Hepatic stellate cell (primary cell): Measurements from ENCODE around the gene CYP2E1.
"Not testable (repeated sequence)": the region's sequence is repeated elsewhere in the genome, so short reads cannot be mapped to it uniquely, and the experiment has no call there.

Source experiments
- DNase-seq: peaks from one replicate; pipeline ENCODE4 v3.0.0; 2011; ENCODE audit warnings: low spot score

The CYP2E1 gene

GRCh38 chr10:133528845-133529575, 1.8 kb downstream of the CYP2E1 start:
- peak; percentile 63 for DNase-seq

GRCh38 chr10:133529576-133529946, 2.4 kb downstream of the CYP2E1 start:
- DNase-seq = no peak

GRCh38 chr10:133530506-133530905, 3.3 kb downstream of the CYP2E1 start:
- DNase-seq = no peak

- DNase-seq = no peak
Observed at GRCh38 chr10:133532871-133533270, 5.7 kb downstream of the CYP2E1 start.

GRCh38 chr10:133534417-133534816, 7.3 kb downstream of the CYP2E1 start:
- no peak for DNase-seq

- no peak for DNase-seq
Observed at GRCh38 chr10:133536198-133536597, 9.0 kb downstream of the CYP2E1 start.

- no peak for DNase-seq
Observed at GRCh38 chr10:133537546-133538545, 10.7 kb downstream of the CYP2E1 start.

- DNase-seq = not testable (repeated sequence)
Observed at GRCh38 chr10:133541441-133541975, 14.3 kb downstream of the CYP2E1 start.

- no peak for DNase-seq
Observed at GRCh38 chr10:133544506-133544905, 17.3 kb downstream of the CYP2E1 start.

GRCh38 chr10:133554600-133554999, 27.4 kb downstream of the CYP2E1 start:
- no peak for DNase-seq

- no peak for DNase-seq
Observed at GRCh38 chr10:133555521-133555920, 28.4 kb downstream of the CYP2E1 start.

- no peak for DNase-seq
Observed at GRCh38 chr10:133557381-133557780, 30.2 kb downstream of the CYP2E1 start.

GRCh38 chr10:133559216-133559615, 32.1 kb downstream of the CYP2E1 start:
- DNase-seq = no peak

GRCh38 chr10:133564816-133565215, 37.7 kb downstream of the CYP2E1 start:
- no peak for DNase-seq

GRCh38 chr10:133565441-133566294, 38.5 kb downstream of the CYP2E1 start, which contains the start of gene SYCE1:
TSS of gene SYCE1 (minus strand) at chr10:133565583. CDS start at chr10:133565529, 54 bp downstream.
- DNase-seq = no peak

- DNase-seq = no peak
Observed at GRCh38 chr10:133567119-133567518, 40.0 kb downstream of the CYP2E1 start.

- DNase-seq = no peak
Observed at GRCh38 chr10:133567609-133568286, 40.6 kb downstream of the CYP2E1 start.

GRCh38 chr10:133568287-133568614, 41.1 kb downstream of the CYP2E1 start:
- no peak for DNase-seq

- not testable (repeated sequence) for DNase-seq
Observed at GRCh38 chr10:133568831-133569527, 41.8 kb downstream of the CYP2E1 start.

- not testable (repeated sequence) for DNase-seq
Observed at GRCh38 chr10:133569801-133570200, 42.6 kb downstream of the CYP2E1 start.

- not testable (repeated sequence) for DNase-seq
Observed at GRCh38 chr10:133572055-133572454, 44.9 kb downstream of the CYP2E1 start.
